HG02798 (cell line): ENCODE results near the gene CLEC12A.

Experiments
- ATAC-seq: cut with Tn5 transposase; IDR thresholded peaks from one replicate; pipeline ENCODE4 v1.9.1; 2021; ENCODE audit warnings: mild to moderate bottlenecking; ENCODE audit not compliant: unreplicated experiment, poor library complexity

CLEC12A gene

GRCh38 chr12:10031321-10031720 is 60.1 kb downstream of the CLEC12A start:
- ATAC-seq, result no peak

GRCh38 chr12:10031771-10032175 is 60.6 kb downstream of the CLEC12A start:
- ATAC-seq, result no peak

- no peak for ATAC-seq
Measured at GRCh38 chr12:10033783-10034545, 62.8 kb downstream of the CLEC12A start.
